HepG2 (cell line): Measurements from ENCODE around the gene DNAJC30. TPM values are rescaled to one million over a fixed set of nuclear protein-coding genes. Genes with fewer than 3 reads are reported as not detected.
"Not testable (repeated sequence)": the region's sequence is repeated elsewhere in the genome, so short reads cannot be mapped to it uniquely, and the experiment has no call there.

Source experiments
- ATAC-seq: fragments of 200-7000 bp; cut with Tn5 transposase; 3 replicates; pipeline ENCODE4 v1.9.1; 2020; ENCODE audit warnings: mild to moderate bottlenecking, moderate library complexity
- BruUV-seq: library from RNA; stranded (reverse); fragments of 400-500 nt; replicated peaks from 2 replicates; lab custom pipeline; 2021; lab: Mats Ljungman, UMichigan
- CTCF ChIA-PET: fragments of 300-600 bp; formaldehyde crosslinking; extraction: SDS; loops from one replicate; lab custom pipeline; 2021; ENCODE audit warnings: low total read pairs, inconsistent platforms, low intra/inter-chr PET ratio; lab: Yijun Ruan, JAX
- POLR2A ChIA-PET: fragments of 350-600 bp; sonication (Branson Sonifier 250); formaldehyde crosslinking; loops from one replicate; lab custom pipeline; 2020; ENCODE audit warnings: antibody characterized with exemption, inconsistent platforms; lab: Yijun Ruan, JAX
- DNase-seq: peaks from one replicate; pipeline ENCODE4 v3.0.0-alpha.2; 2015; ENCODE audit warnings: low spot score
- FAIRE-seq: peaks from 3 replicates; lab custom pipeline; 2011; peaks lifted over from hg19 to GRCh38; lab: Jason Lieb, UNC
- H2AFZ ChIP-seq: one replicate; pipeline ENCODE4 v1.6.1; 2011; ENCODE audit warnings: low read length, inconsistent platforms
- H3K27ac ChIP-seq: fragments of 300-600 bp; 3 replicates; pipeline ENCODE4 v1.8.0; 2011; ENCODE audit warnings: mixed run types, mild to moderate bottlenecking, mixed read lengths, low read length, inconsistent platforms; ENCODE audit not compliant: insufficient read depth; ENCODE audit errors: extremely low read length
- H3K27me3 ChIP-seq, 2 experiments: fragments of 200-600 bp in 1 of 2; 2 replicates in 1 of 2; 3 replicates in 1 of 2; pipeline versions ENCODE4 v1.6.0 to v1.8.0; 2011; ENCODE audit warnings: low read length in 2 of 2, mild to moderate bottlenecking in 2 of 2, moderate library complexity in 2 of 2, inconsistent platforms in 1 of 2; ENCODE audit not compliant: insufficient read depth in 2 of 2, control insufficient read depth in 1 of 2
- H3K36me3 ChIP-seq, 2 experiments: fragments of 200-600 bp in 1 of 2; replicated peaks in 1 of 2; 2 replicates in 1 of 2; 3 replicates in 1 of 2; pipeline versions ENCODE4 v1.5.1 to v1.8.0; 2011; ENCODE audit warnings: low read length in 2 of 2, inconsistent platforms in 1 of 2; ENCODE audit not compliant: insufficient read depth in 2 of 2, control insufficient read depth in 1 of 2
- H3K4me1 ChIP-seq: 2 replicates; pipeline ENCODE4 v1.5.1; 2012; ENCODE audit warnings: low read length, inconsistent platforms; ENCODE audit not compliant: insufficient read depth
- H3K4me2 ChIP-seq: 2 replicates; pipeline ENCODE4 v1.6.0; 2011; ENCODE audit warnings: low read depth, low read length, inconsistent platforms
- H3K4me3 ChIP-seq, 3 experiments: fragments of 200-600 bp in 1 of 3; sonication (generic), shearing (Covaris generic) in 1 of 3; replicated peaks in 1 of 3; 2 replicates each; pipeline ENCODE4 v1.5.1; 2011 to 2016; ENCODE audit warnings: low read length in 3 of 3, inconsistent platforms in 2 of 3, low read depth in 2 of 3, mild to moderate bottlenecking in 2 of 3, control low read depth in 1 of 3, mixed read lengths in 1 of 3; ENCODE audit not compliant: insufficient read depth in 1 of 3
- H3K79me2 ChIP-seq: one replicate; pipeline ENCODE4 v1.6.1; 2011; ENCODE audit warnings: low read length, inconsistent platforms; ENCODE audit not compliant: insufficient read depth
- H3K9ac ChIP-seq: 2 replicates; pipeline ENCODE4 v1.6.0; 2011; ENCODE audit warnings: mild to moderate bottlenecking, low read depth, low read length, inconsistent platforms; ENCODE audit not compliant: insufficient read depth
- H3K9me3 ChIP-seq: 2 replicates; pipeline ENCODE4 v1.5.1; 2012; ENCODE audit warnings: mild to moderate bottlenecking, low read length
- H4K20me1 ChIP-seq: 2 replicates; pipeline ENCODE4 v1.6.0; 2011; ENCODE audit warnings: inconsistent platforms, mild to moderate bottlenecking, low read length, moderate library complexity; ENCODE audit not compliant: insufficient read depth
- POLR2G ChIP-seq: fragments of 200-400 bp; formaldehyde crosslinking; IDR thresholded peaks from 2 replicates; pipeline ENCODE4 v1.6.1; 2018; ENCODE audit warnings: mild to moderate bottlenecking, low read depth, low read length, moderate library complexity
- ZNF672 ChIP-seq: sonication (generic); formaldehyde crosslinking; IDR thresholded peaks from 2 replicates; pipeline ENCODE4 v1.8.1; 2022; ENCODE audit warnings: missing genetic modification reagents
- WGBS: methylation state at CpG from one replicate; pipeline ENCODE4 v1.1.6; 2017; ENCODE audit warnings: low lambda C conversion rate; 5-methylcytosine and 5-hydroxymethylcytosine counted together
- in situ Hi-C: cut with HindIII; loops from 2 replicates; pipeline ENCODE4 v1.10.0; 2017; ENCODE audit warnings: low pct_unique_long_range_greater_than_20kb; ENCODE audit not compliant: extremely low pct_ligation_motif_present
- intact Hi-C: fragments of 100-400 bp; cut with micrococcal nuclease; formaldehyde crosslinking; loops from one replicate; pipeline ENCODE4 v1.10.0; 2022; ENCODE audit not compliant: unreplicated experiment
- polyA plus RNA-seq, 8 experiments: library from polyadenylated mRNA; depleted of rRNA in 3 of 8; stranded (reverse) in 7 of 8; unstranded in 1 of 8; fragments of >200 nt; fragmentation: Illumina TruSeq in 4 of 8; extraction: Trizol in 4 of 8; gene quantifications; 2 replicates each; pipeline versions ENCODE4 v1.2.1 to v1.2.3, GENCODE V29; 2011 to 2016; ENCODE audit warnings: low read depth in 4 of 8, missing spikeins in 1 of 8, mixed read lengths in 1 of 8; ENCODE audit not compliant: insufficient read depth in 1 of 8
- total RNA-seq, 5 experiments: library from RNA; depleted of rRNA; stranded (reverse); fragments of >200 nt; fragmentation: Illumina TruSeq; extraction: Trizol; gene quantifications; 2 replicates each; pipeline ENCODE4 v1.2.3, GENCODE V29; 2016; ENCODE audit warnings: low read depth in 1 of 5
- TF ChIP-seq, protein P1 (sequence below): sonication (generic); formaldehyde crosslinking; IDR thresholded peaks from 2 replicates; pipeline ENCODE4 v1.4.0; 2020; ENCODE audit warnings: missing genetic modification reagents

Gene DNAJC30
- total and polyA plus RNA-seq, 2 of the 13 experiments (the other 11 are each of a cell fraction or from before 2014, with no cell fraction given) = 3.3 to 3.8 TPM

DNA sequence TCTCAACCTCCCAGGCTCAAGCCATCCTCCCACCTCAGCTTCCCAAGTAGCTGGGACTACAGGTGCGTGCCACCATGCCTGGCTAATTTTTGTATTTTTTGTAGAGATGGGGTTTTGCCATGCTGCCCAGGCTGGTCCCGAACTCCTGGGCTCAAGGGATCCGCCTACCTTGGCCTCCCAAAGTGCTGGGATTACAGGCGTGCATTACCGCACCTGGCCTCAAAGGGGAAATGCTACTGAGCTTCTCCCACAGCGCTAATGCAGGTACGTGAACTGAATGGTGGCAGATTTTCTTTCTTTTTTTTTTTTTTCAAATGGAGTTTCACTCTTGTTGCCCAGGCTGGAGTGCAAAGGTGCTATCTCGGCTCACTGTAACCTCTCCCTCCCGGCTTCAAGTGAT, 7.2 kb downstream of the DNAJC30 start:
- CTCF ChIA-PET, H3K9me3 ChIP-seq, H3K9ac ChIP-seq, H4K20me1 ChIP-seq, H3K79me2 ChIP-seq: not testable (repeated sequence)
- peak; percentile 44 for ATAC-seq
- POLR2A ChIA-PET = interaction anchor here (1.2 to 1.5 kb wide), 2 partner anchors 52 to 53 kb away, joined by 3 to 5 read pairs; partner anchors contain the start of gene MLXIPL
- WGBS = 83% methylated on average over 9 of the region's 9 CpGs
- TF ChIP-seq, protein P1, sequence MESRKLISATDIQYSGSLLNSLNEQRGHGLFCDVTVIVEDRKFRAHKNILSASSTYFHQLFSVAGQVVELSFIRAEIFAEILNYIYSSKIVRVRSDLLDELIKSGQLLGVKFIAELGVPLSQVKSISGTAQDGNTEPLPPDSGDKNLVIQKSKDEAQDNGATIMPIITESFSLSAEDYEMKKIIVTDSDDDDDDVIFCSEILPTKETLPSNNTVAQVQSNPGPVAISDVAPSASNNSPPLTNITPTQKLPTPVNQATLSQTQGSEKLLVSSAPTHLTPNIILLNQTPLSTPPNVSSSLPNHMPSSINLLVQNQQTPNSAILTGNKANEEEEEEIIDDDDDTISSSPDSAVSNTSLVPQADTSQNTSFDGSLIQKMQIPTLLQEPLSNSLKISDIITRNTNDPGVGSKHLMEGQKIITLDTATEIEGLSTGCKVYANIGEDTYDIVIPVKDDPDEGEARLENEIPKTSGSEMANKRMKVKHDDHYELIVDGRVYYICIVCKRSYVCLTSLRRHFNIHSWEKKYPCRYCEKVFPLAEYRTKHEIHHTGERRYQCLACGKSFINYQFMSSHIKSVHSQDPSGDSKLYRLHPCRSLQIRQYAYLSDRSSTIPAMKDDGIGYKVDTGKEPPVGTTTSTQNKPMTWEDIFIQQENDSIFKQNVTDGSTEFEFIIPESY (CRISPR knock-in tag) = peak; percentile 55; the same call in 1 of the 2 replicates
- TF ChIP-seq, all 625 proteins: peak for 1; not testable (repeated sequence) for 624
- H3K4me3 ChIP-seq, H2AFZ ChIP-seq, H3K27ac ChIP-seq, in situ Hi-C loops, H3K36me3 ChIP-seq, H3K4me2 ChIP-seq, DNase-seq, FAIRE-seq, H3K27me3 ChIP-seq, intact Hi-C loops, BruUV-seq: not testable (repeated sequence)
- peaks cover 42% of the 10 kb centered on the region for H3K4me1 ChIP-seq

DNA sequence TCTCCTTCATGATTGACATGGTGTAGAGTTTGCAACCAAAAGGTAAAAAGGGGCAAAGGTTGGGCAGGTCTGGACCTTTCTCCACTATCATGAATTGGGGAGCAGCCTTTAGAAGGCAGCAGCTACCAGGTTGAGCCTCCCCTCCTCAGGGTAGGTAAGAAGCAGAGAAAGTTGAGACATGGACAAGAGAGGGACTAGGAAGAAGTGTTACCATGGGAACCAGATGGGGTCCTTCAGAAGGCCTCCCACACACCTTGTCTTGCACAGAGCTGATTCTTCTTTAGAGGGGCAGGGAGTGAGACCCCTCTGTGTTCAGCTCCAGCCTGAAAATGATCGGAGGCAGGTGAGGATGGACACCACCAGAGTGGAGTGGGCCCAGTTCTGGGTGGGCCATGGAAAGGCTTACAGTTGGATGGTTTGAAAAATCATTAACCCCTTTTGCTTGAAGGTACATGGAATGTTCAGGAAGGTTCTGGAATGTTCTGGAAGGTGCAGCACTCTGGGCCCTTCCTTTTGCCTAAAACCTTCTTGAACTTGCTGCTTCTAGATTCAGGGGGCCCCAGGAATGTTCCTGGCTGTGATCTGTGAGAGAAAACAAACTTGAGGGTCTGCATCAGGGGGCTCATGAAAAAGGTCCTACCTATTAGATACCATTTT, 8.7 kb downstream of the DNAJC30 start:
- ATAC-seq = no peak
- Histone ChIP-seq H3K79me2 (peaks cover 2% of the 10 kb centered on the region), H3K4me3 (no peak overlapping the region), H2AFZ (no peak overlapping the region), H3K9ac (no peak overlapping the region), H3K27me3 (no peaks in the 10 kb centered on the region), H4K20me1 (no peaks in the 10 kb centered on the region)
- in situ Hi-C loops (no loop called here), intact Hi-C loops (no loop called here)
- ChIA-PET POLR2A (no interaction called here), CTCF (no interaction called here)
- TF ChIP-seq ZNF672 = no peak
- peak; percentile 27; the same call in 1 of the 2 replicates for TF ChIP-seq POLR2G
- TF ChIP-seq, all 625 proteins: peak for 1
- peaks cover 27% of the 10 kb centered on the region for H3K4me1 ChIP-seq
- H3K4me2 ChIP-seq = no peak overlapping the region
- H3K36me3 ChIP-seq = peaks cover 0 to 2% of the 10 kb centered on the region in 2 experiments; a peak in 1 of 5 replicates
- BruUV-seq = no TSS peak
- H3K9me3 ChIP-seq = no peaks in the 10 kb centered on the region
- no CpG with 5 or more reads among the region's 1 CpG for WGBS
- no peak for FAIRE-seq
- DNase-seq = no peak
- no peak overlapping the region for H3K27ac ChIP-seq
